ENCODE measurements around the gene TPD52L1. TPM values are rescaled to one million over a fixed set of nuclear protein-coding genes. Genes with fewer than 3 reads are reported as not detected.

Gene TPD52L1
- total and polyA plus RNA-seq, 10 of the 15 experiments (the other 5 are each of a cell fraction or from before 2014, with no cell fraction given) = 0.03 to 2.6 (median 0.16) TPM; not detected in 3

DNA sequence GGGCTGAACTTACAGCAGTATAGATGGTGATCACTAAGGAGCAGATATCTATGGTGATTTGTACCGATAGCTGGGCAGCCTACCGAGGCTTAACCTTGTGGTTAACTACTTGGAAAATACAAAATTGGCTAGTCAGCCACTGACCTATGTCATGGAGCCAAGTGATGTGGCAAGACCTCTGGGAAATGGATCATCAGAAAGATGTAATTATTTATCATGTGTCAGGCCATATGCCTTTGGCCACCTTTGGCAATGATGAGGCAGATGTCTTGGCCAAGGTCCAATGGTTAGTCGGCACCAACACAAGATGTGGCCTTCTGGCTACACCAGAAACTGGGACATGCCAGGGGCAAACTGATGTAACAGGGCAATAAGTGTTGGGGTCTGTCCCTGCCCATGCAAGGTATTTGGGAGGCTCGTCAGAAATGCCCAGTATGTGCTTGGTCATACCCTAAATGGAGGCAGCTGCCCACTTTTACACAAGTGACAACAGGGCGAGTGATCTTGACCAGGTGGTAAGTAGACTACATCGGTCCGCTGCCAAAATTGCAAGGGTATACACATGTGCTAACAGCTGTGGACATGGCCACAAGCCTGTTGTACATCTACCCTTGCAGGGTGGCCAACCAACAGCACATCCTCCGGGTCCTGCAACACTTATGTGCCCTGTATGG, 118.0 kb downstream of the TPD52L1 start:
- no peak for FAIRE-seq
- Histone ChIP-seq H2AFZ (ENCODE audit: control insufficient read depth, low read depth, low read length) (no peak overlapping the region), H3K4me3 (no peak overlapping the region), H3K4me1 (ENCODE audit: control insufficient read depth, insufficient read depth, low read length) (no peaks in the 10 kb centered on the region), H3K9me3 (replicated peaks; ENCODE audit: control insufficient read depth, insufficient read depth, low read length) (no peaks in the 10 kb centered on the region), H3K36me3 (ENCODE audit: control insufficient read depth in 2 of 2, insufficient read depth in 2 of 2, low read length in 1 of 2) (peaks cover 6 to 13% of the 10 kb centered on the region in 2 experiments; a peak in 3 of 4 replicates), H3K4me2 (ENCODE audit: control insufficient read depth, insufficient read depth) (no peak overlapping the region), H3K27me3 (replicated peaks in 1 of 2; ENCODE audit: control insufficient read depth in 2 of 2, insufficient read depth in 2 of 2, low read length in 1 of 2) (no peaks in the 10 kb centered on the region), H3K27ac (ENCODE audit: control insufficient read depth, insufficient read depth) (no peak overlapping the region), H3K9ac (ENCODE audit: control insufficient read depth, insufficient read depth, low read length) (no peak overlapping the region), H4K20me1 (ENCODE audit: control insufficient read depth, insufficient read depth) (no peaks in the 10 kb centered on the region), H3K79me2 (ENCODE audit: control insufficient read depth, insufficient read depth, low read length) (no peaks in the 10 kb centered on the region)
- no peak for DNase-seq (ENCODE audit: low read depth, low spot score)
- ChIA-PET RAD21 (ENCODE audit: unreplicated experiment) (no interaction called here), SMC1A (ENCODE audit: uncharacterized antibody, unreplicated experiment) (interaction anchor here (1.3 kb wide), 1 partner anchor 11 kb away, joined by 3 read pairs; no protein-coding TSS in a partner anchor), CTCF (no interaction called here), POLR2A (no interaction called here)
- TF ChIP-seq JUNB (IDR thresholded peaks at IDR 0.05) (no peak), JUND (IDR thresholded peaks at IDR 0.05; ENCODE audit: low read depth, low read length) (no peak), ZNF207 (IDR thresholded peaks at IDR 0.05; ENCODE audit: borderline replicate concordance) (no peak), EGR1 (IDR thresholded peaks at IDR 0.05; ENCODE audit: borderline replicate concordance in 1 of 2, low read depth in 2 of 2, low read length in 2 of 2) (no peak), RAD21 (IDR thresholded peaks at IDR 0.05; ENCODE audit: insufficient read depth, low read depth, low read length) (no peak)
- TF ChIP-seq, protein P1, sequence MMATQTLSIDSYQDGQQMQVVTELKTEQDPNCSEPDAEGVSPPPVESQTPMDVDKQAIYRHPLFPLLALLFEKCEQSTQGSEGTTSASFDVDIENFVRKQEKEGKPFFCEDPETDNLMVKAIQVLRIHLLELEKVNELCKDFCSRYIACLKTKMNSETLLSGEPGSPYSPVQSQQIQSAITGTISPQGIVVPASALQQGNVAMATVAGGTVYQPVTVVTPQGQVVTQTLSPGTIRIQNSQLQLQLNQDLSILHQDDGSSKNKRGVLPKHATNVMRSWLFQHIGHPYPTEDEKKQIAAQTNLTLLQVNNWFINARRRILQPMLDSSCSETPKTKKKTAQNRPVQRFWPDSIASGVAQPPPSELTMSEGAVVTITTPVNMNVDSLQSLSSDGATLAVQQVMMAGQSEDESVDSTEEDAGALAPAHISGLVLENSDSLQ (IDR thresholded peaks at IDR 0.05) = no peak
- BruUV-seq (replicated peaks) = no TSS peak
- in situ Hi-C loops (cut with MboI) = no loop called here
- ATAC-seq = no peak
- intact Hi-C loops (cut with micrococcal nuclease; ENCODE audit: unreplicated experiment) = no loop called here
- over 99% methylated on average over 8 of the region's 8 CpGs for WGBS (ENCODE audit: insufficient coverage, insufficient replicate concordance, low lambda C conversion rate, missing lambda C conversion rate)

Data from GM12878 (cell line).